Activated CD8-positive, alpha-beta memory T cell treated with anti-CD3 and anti-CD28 coated beads, Interleukin-2, amount 50 U/mL, for 48 hours (primary cell): ENCODE data around the gene RAB38.

Experiments used
- DNase-seq: peaks from one replicate; pipeline ENCODE4 v3.0.0-alpha.2; 2020

Gene RAB38

GRCh38 chr11:88102598-88102934 is 72.7 kb downstream of the RAB38 start:
- no peak for DNase-seq

- DNase-seq: no peak
Measured at GRCh38 chr11:88101881-88102597, 73.2 kb downstream of the RAB38 start.

GRCh38 chr11:88100151-88100550 is 75.1 kb downstream of the RAB38 start:
- DNase-seq: no peak

- no peak for DNase-seq
Measured at GRCh38 chr11:88098289-88098688, 77.0 kb downstream of the RAB38 start.

- no peak for DNase-seq
Measured at GRCh38 chr11:88089134-88089533, 86.1 kb downstream of the RAB38 start.

GRCh38 chr11:88087337-88087736 is 87.9 kb downstream of the RAB38 start:
- DNase-seq: no peak

GRCh38 chr11:88086297-88086696 is 88.9 kb downstream of the RAB38 start:
- no peak for DNase-seq

- no peak for DNase-seq
Measured at GRCh38 chr11:88070437-88070836, 104.8 kb downstream of the RAB38 start.

GRCh38 chr11:88068848-88069554 is 106.2 kb downstream of the RAB38 start:
- DNase-seq: no peak

GRCh38 chr11:88066090-88066489 is 109.2 kb downstream of the RAB38 start:
- DNase-seq: no peak

GRCh38 chr11:88064097-88064705 is 111.0 kb downstream of the RAB38 start:
- DNase-seq: no peak
